GM12878 (cell line): ENCODE measurements around the gene CTRB2. TPM values are rescaled to one million over a fixed set of nuclear protein-coding genes. Genes with fewer than 3 reads are reported as not detected.

ENCODE experiments used
- ATAC-seq: fragments of 200-7000 bp; cut with Tn5 transposase; 3 replicates; pipeline ENCODE4 v1.9.1; 2020; ENCODE audit warnings: mild to moderate bottlenecking, moderate library complexity
- BruUV-seq: library from RNA; stranded (reverse); fragments of 400-500 nt; replicated peaks from 2 replicates; lab custom pipeline; 2021; lab: Mats Ljungman, UMichigan
- CTCF ChIA-PET: fragments of 300-600 bp; sonication (Branson Sonifier 250); formaldehyde crosslinking; extraction: SDS; loops from one replicate; lab custom pipeline; 2021; ENCODE audit warnings: inconsistent platforms; lab: Yijun Ruan, JAX
- POLR2A ChIA-PET: fragments of 350-600 bp; formaldehyde crosslinking; extraction: SDS; loops from one replicate; lab custom pipeline; 2021; ENCODE audit warnings: inconsistent platforms; lab: Charles Lee
- RAD21 ChIA-PET: fragments of 300-600 bp; sonication (Branson Sonifier 250); formaldehyde crosslinking; loops from one replicate; lab custom pipeline; 2023; ENCODE audit warnings: antibody characterized with exemption; ENCODE audit not compliant: unreplicated experiment; lab: Charles Lee
- SMC1A ChIA-PET: fragments of 300-600 bp; sonication (Branson Sonifier 250); formaldehyde crosslinking; loops from one replicate; lab custom pipeline; 2023; ENCODE audit not compliant: unreplicated experiment, uncharacterized antibody; lab: Charles Lee
- DNase-seq: peaks from one replicate; pipeline ENCODE4 v3.0.0-alpha.2; 2011; ENCODE audit warnings: low read depth, low spot score
- FAIRE-seq: peaks from 3 replicates; lab custom pipeline; 2011; peaks lifted over from hg19 to GRCh38; lab: Jason Lieb, UNC
- H2AFZ ChIP-seq: 2 replicates; pipeline ENCODE4 v1.6.0; 2011; ENCODE audit warnings: low read depth, low read length, control low read depth; ENCODE audit not compliant: control insufficient read depth
- H3K27ac ChIP-seq: 2 replicates; pipeline ENCODE4 v1.5.1; 2011; ENCODE audit warnings: control low read depth; ENCODE audit not compliant: control insufficient read depth, insufficient read depth
- H3K27me3 ChIP-seq, 2 experiments: replicated peaks in 1 of 2; 2 replicates each; pipeline versions ENCODE4 v1.6.0 to v1.6.1; 2011; ENCODE audit warnings: low read length in 1 of 2; ENCODE audit not compliant: control insufficient read depth in 2 of 2, insufficient read depth in 2 of 2
- H3K36me3 ChIP-seq, 2 experiments: 2 replicates each; pipeline ENCODE4 v1.5.1; 2011; ENCODE audit warnings: low read length in 1 of 2; ENCODE audit not compliant: control insufficient read depth in 2 of 2, insufficient read depth in 2 of 2
- H3K4me1 ChIP-seq: 2 replicates; pipeline ENCODE4 v1.6.1; 2011; ENCODE audit warnings: mild to moderate bottlenecking, low read length, moderate library complexity, mixed read lengths; ENCODE audit not compliant: control insufficient read depth, insufficient read depth
- H3K4me2 ChIP-seq: 2 replicates; pipeline ENCODE4 v1.6.0; 2011; ENCODE audit warnings: control low read depth; ENCODE audit not compliant: control insufficient read depth, insufficient read depth
- H3K4me3 ChIP-seq: fragments of 200-600 bp; sonication (generic); 2 replicates; pipeline ENCODE4 v1.5.1; 2016
- H3K79me2 ChIP-seq: 2 replicates; pipeline ENCODE4 v1.6.0; 2011; ENCODE audit warnings: low read length; ENCODE audit not compliant: control insufficient read depth, insufficient read depth
- H3K9ac ChIP-seq: 2 replicates; pipeline ENCODE4 v1.8.0; 2011; ENCODE audit warnings: low read length, control low read depth, mixed read lengths; ENCODE audit not compliant: control insufficient read depth, insufficient read depth
- H3K9me3 ChIP-seq: replicated peaks from 3 replicates; pipeline ENCODE4 v1.5.1; 2011; ENCODE audit warnings: mild to moderate bottlenecking, low read length; ENCODE audit not compliant: control insufficient read depth, insufficient read depth
- H4K20me1 ChIP-seq: 2 replicates; pipeline ENCODE4 v1.6.0; 2011; ENCODE audit not compliant: control insufficient read depth, insufficient read depth
- EGR1 ChIP-seq, 2 experiments: IDR thresholded peaks; 1 replicate in 1 of 2; 2 replicates in 1 of 2; pipeline ENCODE4 v1.6.1; 2011 to 2012; ENCODE audit warnings: low read depth in 2 of 2, low read length in 2 of 2, borderline replicate concordance in 1 of 2, mild to moderate bottlenecking in 1 of 2, moderate library complexity in 1 of 2
- MTA2 ChIP-seq: fragments of 450-650 bp; IDR thresholded peaks from 2 replicates; pipeline ENCODE4 v1.6.1; 2016; ENCODE audit warnings: low read depth, mild to moderate bottlenecking, moderate library complexity
- MXI1 ChIP-seq: fragments of 150-350 bp; IDR thresholded peaks from 2 replicates; pipeline ENCODE4 v1.6.1; 2011; ENCODE audit warnings: low read depth, mild to moderate bottlenecking, inconsistent platforms, low read length, improper control_type of control experiment
- NFYB ChIP-seq: IDR thresholded peaks from 2 replicates; pipeline ENCODE4 v1.6.1; 2011; ENCODE audit warnings: low read depth, mild to moderate bottlenecking, low read length, improper control_type of control experiment, moderate library complexity; ENCODE audit not compliant: insufficient read depth
- RB1 ChIP-seq: fragments of 450-650 bp; formaldehyde crosslinking; IDR thresholded peaks from 2 replicates; pipeline ENCODE4 v1.6.1; 2017; ENCODE audit warnings: mild to moderate bottlenecking, borderline replicate concordance
- RUNX3 ChIP-seq: IDR thresholded peaks from 2 replicates; pipeline ENCODE4 v1.6.1; 2012; ENCODE audit warnings: low read length, inconsistent platforms
- SIN3A ChIP-seq: IDR thresholded peaks from 2 replicates; pipeline ENCODE4 v1.6.1; 2012; ENCODE audit warnings: low read depth, low read length, improper control_type of control experiment
- SIX5 ChIP-seq: IDR thresholded peaks from 2 replicates; pipeline ENCODE4 v1.6.1; 2011; ENCODE audit warnings: mild to moderate bottlenecking, low read depth, low read length, moderate library complexity; ENCODE audit not compliant: severe bottlenecking
- TCF7 ChIP-seq: IDR thresholded peaks from 2 replicates; pipeline ENCODE4 v1.6.1; 2014; ENCODE audit warnings: antibody characterized with exemption, borderline replicate concordance
- ZNF24 ChIP-seq: fragments of 450-650 bp; IDR thresholded peaks from 2 replicates; pipeline ENCODE4 v1.6.1; 2017; ENCODE audit warnings: antibody characterized with exemption, mild to moderate bottlenecking
- ZNF384 ChIP-seq: IDR thresholded peaks from 2 replicates; pipeline ENCODE4 v1.6.1; 2012; ENCODE audit warnings: low read depth, mild to moderate bottlenecking, low read length, improper control_type of control experiment, borderline replicate concordance
- WGBS: methylation state at CpG from one replicate; pipeline ENCODE4 v1.1.6; 2016; ENCODE audit warnings: low lambda C conversion rate; ENCODE audit not compliant: insufficient replicate concordance, insufficient coverage; ENCODE audit errors: missing lambda C conversion rate; 5-methylcytosine and 5-hydroxymethylcytosine counted together
- in situ Hi-C: fragments of 300-500 bp; cut with MboI; formaldehyde crosslinking; loops from 9 replicates; pipeline ENCODE4 v1.14.3; 2018; ENCODE audit warnings: mixed read lengths
- intact Hi-C: fragments of 100-400 bp; cut with micrococcal nuclease; formaldehyde crosslinking; loops from one replicate; pipeline ENCODE4 v1.14.2; 2022; ENCODE audit not compliant: unreplicated experiment
- polyA plus RNA-seq, 11 experiments: library from polyadenylated mRNA; depleted of rRNA in 4 of 11; unstranded in 6 of 11; stranded (reverse) in 5 of 11; fragments of >200 nt; fragmentation: Nextera tagmentation in 4 of 11; fragmentation: Illumina TruSeq in 1 of 11; extraction: Ambion mirVana in 4 of 11; extraction: Trizol in 1 of 11; gene quantifications; 1 replicate in 1 of 11; 2 replicates in 10 of 11; pipeline versions ENCODE4 v1.2.1 to v1.2.3, GENCODE V29; 2011 to 2016; ENCODE audit warnings: inconsistent platforms in 2 of 11, missing spikeins in 2 of 11, low read depth in 1 of 11
- total RNA-seq, 4 experiments: library from RNA; depleted of rRNA in 3 of 4; stranded (reverse); fragments of >200 nt in 3 of 4; fragmentation: Illumina TruSeq in 1 of 4; extraction: Trizol in 1 of 4; gene quantifications; 2 replicates each; pipeline versions ENCODE4 v1.2.1 to v1.2.3, GENCODE V29; 2013 to 2021
- TF ChIP-seq, protein P1 (sequence below): IDR thresholded peaks from 2 replicates; pipeline ENCODE4 v1.6.1; 2011; ENCODE audit warnings: mild to moderate bottlenecking, low read depth, low read length, moderate library complexity; ENCODE audit not compliant: insufficient replicate concordance
- TF ChIP-seq, protein P2 (sequence below): fragments of 450-650 bp; IDR thresholded peaks from 2 replicates; pipeline ENCODE4 v1.6.1; 2017; ENCODE audit warnings: antibody characterized with exemption, mild to moderate bottlenecking, moderate library complexity
- TF ChIP-seq, protein P3 (sequence below): fragments of 450-650 bp; formaldehyde crosslinking; IDR thresholded peaks from 2 replicates; pipeline ENCODE4 v1.4.0; 2020; ENCODE audit warnings: mild to moderate bottlenecking, moderate library complexity

The CTRB2 gene
- total and polyA plus RNA-seq, 10 of the 15 experiments (the other 5 are each of a cell fraction or from before 2014, with no cell fraction given): 9.4 TPM; not detected in 9

DNA sequence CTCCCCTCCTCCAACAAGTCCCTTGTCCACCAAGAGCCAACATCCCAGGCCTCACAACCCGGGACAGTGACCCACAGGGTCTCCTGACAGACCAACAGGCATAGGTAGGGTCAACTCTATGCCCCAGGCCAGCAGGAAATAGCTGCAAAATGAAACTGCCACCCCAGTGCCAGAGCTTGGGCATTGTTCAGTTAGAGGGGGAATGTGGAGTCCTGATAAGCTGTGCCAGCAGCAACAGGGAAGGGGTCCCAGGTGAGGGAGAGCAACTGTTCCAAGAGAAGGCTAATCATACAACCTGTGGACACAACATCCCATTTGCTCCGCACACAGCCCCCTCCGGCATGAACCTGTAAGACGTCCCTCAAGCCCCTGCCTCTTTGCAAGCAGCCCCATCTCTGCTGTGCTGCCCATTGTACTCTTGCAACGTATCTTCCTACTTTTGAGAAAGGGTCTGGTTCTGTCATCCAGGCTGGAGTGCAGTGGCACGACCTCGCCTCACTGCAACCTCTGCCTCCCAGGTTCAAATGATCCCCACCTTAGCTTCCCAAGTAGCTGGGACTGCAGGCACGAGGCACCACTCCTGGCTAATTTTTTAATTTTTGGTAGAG, 17.2 kb downstream of the CTRB2 start:
- no peak overlapping the region for H3K4me3 ChIP-seq
- ATAC-seq (no peak), FAIRE-seq (no peak)
- H3K4me1 ChIP-seq: no peaks in the 10 kb centered on the region
- WGBS: 36% methylated on average over 8 of the region's 8 CpGs
- H3K36me3 ChIP-seq: no peaks in the 10 kb centered on the region
- POLR2A ChIA-PET: interaction anchor here (0.6 kb wide), 1 partner anchor 18 kb away, joined by 6 read pairs; no protein-coding TSS in a partner anchor
- H3K79me2 ChIP-seq: no peaks in the 10 kb centered on the region
- in situ Hi-C loops: no loop called here
- H3K9ac ChIP-seq: no peak overlapping the region
- no peaks in the 10 kb centered on the region; a peak in 2 of 4 replicates for H3K27me3 ChIP-seq
- no peaks in the 10 kb centered on the region for H4K20me1 ChIP-seq
- SMC1A ChIA-PET: no interaction called here
- RAD21 ChIA-PET: interaction anchor here (1.1 kb wide), 1 partner anchor 10 kb away, joined by 4 read pairs; no protein-coding TSS in a partner anchor
- CTCF ChIA-PET: interaction anchor here (0.9 to 3.0 kb wide), 2 partner anchors 10 to 28 kb away, joined by 3 to 12 read pairs; no protein-coding TSS in a partner anchor
- TF ChIP-seq RUNX3: no peak
- no peak for TF ChIP-seq EGR1 (IDR thresholded peaks at IDR 0.05; ENCODE audit: borderline replicate concordance in 1 of 2, low read depth in 2 of 2, low read length in 2 of 2)
- no peak for TF ChIP-seq ZNF384
- TF ChIP-seq, protein P1, sequence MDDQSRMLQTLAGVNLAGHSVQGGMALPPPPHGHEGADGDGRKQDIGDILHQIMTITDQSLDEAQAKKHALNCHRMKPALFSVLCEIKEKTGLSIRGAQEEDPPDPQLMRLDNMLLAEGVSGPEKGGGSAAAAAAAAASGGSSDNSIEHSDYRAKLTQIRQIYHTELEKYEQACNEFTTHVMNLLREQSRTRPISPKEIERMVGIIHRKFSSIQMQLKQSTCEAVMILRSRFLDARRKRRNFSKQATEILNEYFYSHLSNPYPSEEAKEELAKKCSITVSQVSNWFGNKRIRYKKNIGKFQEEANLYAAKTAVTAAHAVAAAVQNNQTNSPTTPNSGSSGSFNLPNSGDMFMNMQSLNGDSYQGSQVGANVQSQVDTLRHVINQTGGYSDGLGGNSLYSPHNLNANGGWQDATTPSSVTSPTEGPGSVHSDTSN: no peak
- no peak for TF ChIP-seq MTA2
- TF ChIP-seq SIX5: no peak
- TF ChIP-seq, protein P2, sequence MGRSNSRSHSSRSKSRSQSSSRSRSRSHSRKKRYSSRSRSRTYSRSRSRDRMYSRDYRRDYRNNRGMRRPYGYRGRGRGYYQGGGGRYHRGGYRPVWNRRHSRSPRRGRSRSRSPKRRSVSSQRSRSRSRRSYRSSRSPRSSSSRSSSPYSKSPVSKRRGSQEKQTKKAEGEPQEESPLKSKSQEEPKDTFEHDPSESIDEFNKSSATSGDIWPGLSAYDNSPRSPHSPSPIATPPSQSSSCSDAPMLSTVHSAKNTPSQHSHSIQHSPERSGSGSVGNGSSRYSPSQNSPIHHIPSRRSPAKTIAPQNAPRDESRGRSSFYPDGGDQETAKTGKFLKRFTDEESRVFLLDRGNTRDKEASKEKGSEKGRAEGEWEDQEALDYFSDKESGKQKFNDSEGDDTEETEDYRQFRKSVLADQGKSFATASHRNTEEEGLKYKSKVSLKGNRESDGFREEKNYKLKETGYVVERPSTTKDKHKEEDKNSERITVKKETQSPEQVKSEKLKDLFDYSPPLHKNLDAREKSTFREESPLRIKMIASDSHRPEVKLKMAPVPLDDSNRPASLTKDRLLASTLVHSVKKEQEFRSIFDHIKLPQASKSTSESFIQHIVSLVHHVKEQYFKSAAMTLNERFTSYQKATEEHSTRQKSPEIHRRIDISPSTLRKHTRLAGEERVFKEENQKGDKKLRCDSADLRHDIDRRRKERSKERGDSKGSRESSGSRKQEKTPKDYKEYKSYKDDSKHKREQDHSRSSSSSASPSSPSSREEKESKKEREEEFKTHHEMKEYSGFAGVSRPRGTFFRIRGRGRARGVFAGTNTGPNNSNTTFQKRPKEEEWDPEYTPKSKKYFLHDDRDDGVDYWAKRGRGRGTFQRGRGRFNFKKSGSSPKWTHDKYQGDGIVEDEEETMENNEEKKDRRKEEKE: no peak
- TF ChIP-seq MXI1: no peak
- no peak for TF ChIP-seq NFYB
- no peak for TF ChIP-seq ZNF24
- TF ChIP-seq RB1: no peak
- TF ChIP-seq, protein P3, sequence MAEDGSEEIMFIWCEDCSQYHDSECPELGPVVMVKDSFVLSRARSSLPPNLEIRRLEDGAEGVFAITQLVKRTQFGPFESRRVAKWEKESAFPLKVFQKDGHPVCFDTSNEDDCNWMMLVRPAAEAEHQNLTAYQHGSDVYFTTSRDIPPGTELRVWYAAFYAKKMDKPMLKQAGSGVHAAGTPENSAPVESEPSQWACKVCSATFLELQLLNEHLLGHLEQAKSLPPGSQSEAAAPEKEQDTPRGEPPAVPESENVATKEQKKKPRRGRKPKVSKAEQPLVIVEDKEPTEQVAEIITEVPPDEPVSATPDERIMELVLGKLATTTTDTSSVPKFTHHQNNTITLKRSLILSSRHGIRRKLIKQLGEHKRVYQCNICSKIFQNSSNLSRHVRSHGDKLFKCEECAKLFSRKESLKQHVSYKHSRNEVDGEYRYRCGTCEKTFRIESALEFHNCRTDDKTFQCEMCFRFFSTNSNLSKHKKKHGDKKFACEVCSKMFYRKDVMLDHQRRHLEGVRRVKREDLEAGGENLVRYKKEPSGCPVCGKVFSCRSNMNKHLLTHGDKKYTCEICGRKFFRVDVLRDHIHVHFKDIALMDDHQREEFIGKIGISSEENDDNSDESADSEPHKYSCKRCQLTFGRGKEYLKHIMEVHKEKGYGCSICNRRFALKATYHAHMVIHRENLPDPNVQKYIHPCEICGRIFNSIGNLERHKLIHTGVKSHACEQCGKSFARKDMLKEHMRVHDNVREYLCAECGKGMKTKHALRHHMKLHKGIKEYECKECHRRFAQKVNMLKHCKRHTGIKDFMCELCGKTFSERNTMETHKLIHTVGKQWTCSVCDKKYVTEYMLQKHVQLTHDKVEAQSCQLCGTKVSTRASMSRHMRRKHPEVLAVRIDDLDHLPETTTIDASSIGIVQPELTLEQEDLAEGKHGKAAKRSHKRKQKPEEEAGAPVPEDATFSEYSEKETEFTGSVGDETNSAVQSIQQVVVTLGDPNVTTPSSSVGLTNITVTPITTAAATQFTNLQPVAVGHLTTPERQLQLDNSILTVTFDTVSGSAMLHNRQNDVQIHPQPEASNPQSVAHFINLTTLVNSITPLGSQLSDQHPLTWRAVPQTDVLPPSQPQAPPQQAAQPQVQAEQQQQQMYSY (CRISPR knock-in tag): no peak
- no peak for TF ChIP-seq TCF7
- no peak for TF ChIP-seq SIN3A
- TF ChIP-seq, all 136 proteins: peak for 0
- Histone ChIP-seq H3K4me2 (no peak overlapping the region), H2AFZ (no peak overlapping the region), H3K9me3 (no peaks in the 10 kb centered on the region), H3K27ac (no peak overlapping the region)
- BruUV-seq: no TSS peak
- DNase-seq: no peak
- intact Hi-C loops: no loop called here
